Hindlimb muscle (tissue), 1 donor: ENCODE measurements around the gene SLIT3. TPM values are rescaled to one million over a fixed set of nuclear protein-coding genes. Genes with fewer than 3 reads are reported as not detected.

Source experiments
- DNase-seq: peaks from one replicate; pipeline ENCODE4 v3.0.0-alpha.2; 2013
- polyA plus RNA-seq: library from polyadenylated mRNA; unstranded; fragments of 120-200 nt; gene quantifications from one replicate; pipeline ENCODE4 v1.2.1, GENCODE V29; 2013; ENCODE audit not compliant: insufficient read length

Gene SLIT3
- polyA plus RNA-seq, 1 donor: 7.5 TPM

DNA sequence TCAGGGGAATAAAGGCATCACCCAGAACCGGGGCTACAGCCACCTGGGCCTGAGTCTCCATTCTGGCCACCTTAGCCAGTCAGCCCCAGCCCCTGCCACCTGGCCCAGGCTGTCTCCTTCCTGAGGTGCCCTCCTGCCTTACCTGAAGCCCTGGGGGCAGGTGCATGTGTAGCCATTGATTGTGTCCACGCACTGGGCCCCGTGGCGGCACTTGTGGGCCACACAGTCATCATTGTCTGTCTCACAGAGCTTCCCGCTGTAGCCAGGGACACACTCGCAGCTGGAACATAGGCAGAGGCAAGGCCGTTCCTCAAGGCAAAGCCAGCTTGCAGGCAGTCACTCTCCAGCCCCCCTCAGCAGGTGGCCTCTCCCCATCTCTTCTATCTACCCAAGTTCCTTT, 614.1 kb downstream of the SLIT3 start:
- DNase-seq: no peak

DNA sequence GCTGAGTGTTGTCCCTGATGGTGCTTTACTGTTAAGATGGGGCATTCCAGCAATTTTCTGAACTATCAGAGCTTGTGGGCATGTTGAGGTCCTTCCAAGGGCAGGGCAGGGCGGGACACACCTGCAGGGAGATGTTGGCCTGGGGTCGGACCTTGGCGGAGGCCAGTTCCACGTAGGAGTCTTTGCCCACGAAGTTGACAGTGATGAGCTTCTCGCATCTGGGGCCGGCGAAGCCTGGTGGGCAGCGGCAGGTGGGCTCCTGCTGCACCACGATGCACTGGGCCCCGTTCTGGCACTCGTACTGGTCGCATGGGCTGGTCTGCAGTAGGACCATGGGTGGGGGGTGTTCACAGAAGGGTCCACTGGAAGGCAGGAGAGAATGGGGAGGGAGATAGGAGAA, 615.4 kb downstream of the SLIT3 start:
- DNase-seq: no peak

GRCh38 chr5:168683927-168684295, 617.0 kb downstream of the SLIT3 start:
- DNase-seq: no peak

DNA sequence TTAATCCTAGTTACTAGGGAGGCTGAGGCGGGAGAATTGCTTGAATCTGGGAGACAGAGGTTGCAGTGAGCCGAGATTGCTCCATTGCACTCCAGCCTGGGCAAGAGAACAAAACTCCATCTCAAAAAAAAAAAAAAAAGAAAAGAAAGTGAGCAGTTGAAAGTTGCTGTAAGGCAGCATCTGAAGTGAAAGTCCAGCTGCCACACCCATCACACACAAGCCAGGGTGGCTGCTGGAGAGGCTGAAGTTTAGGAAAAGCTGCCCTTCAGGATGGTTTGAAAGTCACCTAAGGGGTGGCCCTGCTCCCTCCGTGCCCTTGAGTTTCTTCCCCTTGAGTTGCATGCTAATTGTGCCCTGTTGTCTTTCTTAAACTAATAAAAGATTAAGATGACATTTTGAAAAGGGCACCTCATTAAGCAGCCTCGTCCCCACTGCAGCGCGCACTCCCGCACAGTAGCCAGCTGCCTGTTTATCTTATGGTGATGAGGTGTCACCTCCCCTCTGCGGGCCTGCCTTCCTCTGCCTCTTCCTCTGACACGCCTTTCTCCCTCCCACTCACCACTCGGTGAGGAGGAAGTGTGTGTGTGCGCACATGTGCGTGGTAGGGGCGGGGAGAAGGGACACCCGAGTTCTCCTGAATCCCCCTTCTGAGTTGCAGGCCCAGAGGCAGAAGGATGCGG, 617.6 kb downstream of the SLIT3 start:
- no peak for DNase-seq

- no peak for DNase-seq
Measured at GRCh38 chr5:168681556-168682183, 619.3 kb downstream of the SLIT3 start.

- DNase-seq: no peak
Measured at GRCh38 chr5:168680395-168680794, 620.5 kb downstream of the SLIT3 start.

GRCh38 chr5:168679515-168679920, 621.4 kb downstream of the SLIT3 start:
- DNase-seq: peak; percentile 80

GRCh38 chr5:168676501-168676900, 624.4 kb downstream of the SLIT3 start:
- no peak for DNase-seq

DNA sequence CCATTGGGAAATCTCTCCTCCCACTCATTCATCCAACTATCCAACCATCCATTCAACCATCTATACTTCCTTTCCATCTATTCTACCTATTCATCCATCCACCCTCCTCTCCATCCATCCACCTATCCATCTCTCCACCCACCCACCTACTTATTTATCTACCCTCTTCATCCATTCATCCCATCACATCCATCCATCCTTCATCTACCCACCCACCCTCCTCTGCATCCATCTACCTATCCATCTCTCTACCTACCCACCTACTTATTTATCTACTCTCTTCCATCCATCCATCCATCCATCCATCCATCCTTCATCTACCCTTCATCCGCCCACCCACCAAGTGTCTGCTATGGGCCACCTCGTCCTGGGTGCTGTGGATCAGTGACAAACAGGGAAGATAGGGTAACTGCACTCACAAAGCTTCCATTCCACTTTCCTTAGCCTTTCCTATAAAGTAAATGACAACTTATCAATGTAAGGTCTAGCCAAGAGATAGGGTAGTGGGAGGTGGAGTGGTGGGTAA, 625.0 kb downstream of the SLIT3 start:
- DNase-seq: no peak

- no peak for DNase-seq
Measured at GRCh38 chr5:168674893-168675482, 626.0 kb downstream of the SLIT3 start.

DNA sequence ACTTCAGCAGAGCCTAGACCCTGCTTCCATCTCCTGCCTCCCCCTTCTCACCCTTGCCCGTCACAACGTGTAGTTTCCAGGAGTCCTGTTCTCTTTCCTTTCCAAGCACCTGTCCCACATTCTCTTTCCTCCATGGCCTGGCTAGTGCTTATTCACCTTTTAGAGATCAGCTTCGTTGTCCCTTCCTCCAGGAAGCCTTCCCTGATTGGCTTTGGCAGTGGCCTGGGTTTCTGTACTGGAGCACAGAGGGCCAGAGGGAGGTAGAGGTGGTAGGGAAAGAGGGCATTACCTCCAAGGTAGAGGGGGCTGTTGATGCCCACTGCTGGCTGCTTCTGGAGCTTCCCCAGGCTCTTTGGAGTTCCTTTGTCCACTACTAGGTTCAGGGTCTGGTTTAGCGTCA, 628.1 kb downstream of the SLIT3 start:
- DNase-seq: no peak

DNA sequence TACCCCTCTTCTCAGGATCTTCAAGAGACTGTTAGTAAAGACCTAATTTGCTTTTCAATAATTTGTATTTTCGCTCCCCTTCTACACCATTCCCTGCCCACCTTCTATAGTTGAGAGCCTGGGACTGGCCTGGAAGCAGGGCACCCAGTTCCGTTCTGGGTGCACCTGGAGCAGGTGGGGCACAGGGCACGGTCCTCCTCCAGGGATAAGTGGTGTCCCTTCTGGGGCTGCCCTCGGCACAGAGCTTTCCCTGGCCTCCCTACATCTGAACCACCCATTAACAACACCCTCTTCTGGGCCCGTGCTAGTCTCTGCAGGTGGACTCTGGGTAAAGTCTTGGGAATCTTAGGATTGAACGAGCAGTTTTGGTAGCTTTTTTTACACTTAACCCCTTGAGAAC, 628.9 kb downstream of the SLIT3 start:
- no peak for DNase-seq

GRCh38 chr5:168670881-168671575, 629.9 kb downstream of the SLIT3 start:
- DNase-seq: no peak

DNA sequence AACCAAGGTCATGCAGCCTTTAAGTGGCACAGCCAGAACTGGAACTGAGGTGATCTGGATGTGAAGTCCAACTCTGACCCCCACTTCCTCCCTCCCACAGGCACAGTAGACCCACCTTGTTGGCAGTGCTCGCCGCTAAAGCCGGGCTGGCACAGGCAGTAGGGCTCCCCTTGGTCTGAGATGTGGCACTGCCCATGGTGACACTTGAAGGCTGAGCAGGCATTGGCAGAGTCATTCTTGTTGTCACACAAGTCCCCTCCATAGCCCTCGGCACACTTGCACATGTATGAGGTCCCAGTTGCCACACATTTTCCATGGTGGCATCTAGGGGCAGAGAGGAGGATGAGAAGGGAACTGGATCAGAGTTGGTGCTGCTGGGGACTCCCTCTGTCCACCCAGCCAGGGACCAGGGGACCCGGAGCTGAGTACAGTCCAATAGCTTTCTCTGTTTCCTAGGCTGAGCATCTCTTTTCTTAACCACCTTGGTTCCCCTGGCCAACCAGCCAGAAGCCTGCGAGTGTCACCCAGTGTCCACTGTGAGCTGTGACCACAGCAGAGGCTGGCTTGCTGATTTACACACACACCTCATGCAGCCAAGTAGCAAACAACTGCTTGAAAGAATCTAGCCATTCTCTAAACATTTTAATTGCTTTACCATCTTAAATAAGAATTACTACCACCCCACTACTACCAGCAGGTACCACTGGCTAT, 631.1 kb downstream of the SLIT3 start:
- DNase-seq: no peak

DNA sequence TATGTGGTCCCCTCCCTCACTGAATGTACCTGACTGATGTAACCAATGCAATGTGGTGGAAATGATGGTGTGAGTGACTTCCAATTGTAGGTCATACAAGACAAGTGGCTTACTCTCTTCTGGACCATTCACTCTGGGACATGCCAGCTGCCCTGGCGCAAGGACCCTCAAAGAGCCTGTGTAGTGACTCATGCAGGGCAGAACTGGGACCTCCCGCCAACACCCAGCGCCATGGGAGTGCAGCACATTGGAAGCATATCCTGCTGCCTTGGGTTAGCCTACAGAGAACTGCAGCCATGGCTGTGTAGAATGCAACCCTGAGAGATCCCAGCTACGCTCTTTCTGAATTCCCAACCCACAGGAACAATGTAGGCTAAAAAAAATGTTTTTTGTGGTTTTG, 631.8 kb downstream of the SLIT3 start:
- DNase-seq: no peak

DNA sequence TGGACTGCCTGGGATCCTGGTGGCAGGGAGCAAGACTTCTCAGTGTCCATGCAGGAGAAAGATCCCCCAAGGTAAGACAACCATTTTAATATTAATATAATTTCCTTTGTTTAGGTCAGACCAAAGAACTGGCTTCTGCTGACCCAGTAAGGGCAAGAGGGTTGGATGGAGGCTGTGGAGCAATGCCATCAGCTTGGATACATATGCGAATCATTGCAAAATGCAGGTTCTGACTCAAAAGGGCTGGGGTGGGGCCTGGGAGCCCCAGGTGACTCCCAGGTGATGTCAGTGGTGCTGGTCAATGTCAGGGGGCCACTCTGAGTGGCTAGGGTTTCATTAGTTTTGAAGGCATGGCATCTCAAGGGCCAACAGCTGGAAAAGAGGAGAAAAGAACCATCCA, 632.9 kb downstream of the SLIT3 start:
- no peak for DNase-seq

DNA sequence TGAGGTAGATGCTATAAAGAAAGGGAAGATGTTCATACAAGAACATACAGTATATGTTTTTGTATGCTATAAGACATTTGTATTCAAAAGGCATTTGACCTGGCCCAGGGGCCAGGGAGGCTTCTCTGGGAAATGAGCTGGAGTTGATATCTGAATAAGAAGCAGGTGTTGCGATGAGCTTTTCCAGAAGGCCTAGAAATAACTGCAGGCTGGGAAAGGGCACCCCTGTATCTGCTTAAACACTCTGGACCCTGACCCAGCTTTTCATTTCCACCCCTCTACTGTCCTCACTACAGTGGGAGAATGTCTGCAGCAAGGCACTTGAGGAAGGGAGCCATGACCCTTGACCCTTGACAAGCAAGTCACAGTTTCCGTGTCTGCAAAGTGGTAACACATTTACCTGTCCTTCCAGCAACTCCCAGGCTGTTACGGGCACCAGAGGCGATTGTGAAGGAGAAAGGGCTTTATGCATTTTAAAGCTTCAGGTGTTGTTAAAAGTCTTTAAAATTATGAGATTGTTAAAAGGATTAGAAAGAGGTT, 633.6 kb downstream of the SLIT3 start:
- no peak for DNase-seq

DNA sequence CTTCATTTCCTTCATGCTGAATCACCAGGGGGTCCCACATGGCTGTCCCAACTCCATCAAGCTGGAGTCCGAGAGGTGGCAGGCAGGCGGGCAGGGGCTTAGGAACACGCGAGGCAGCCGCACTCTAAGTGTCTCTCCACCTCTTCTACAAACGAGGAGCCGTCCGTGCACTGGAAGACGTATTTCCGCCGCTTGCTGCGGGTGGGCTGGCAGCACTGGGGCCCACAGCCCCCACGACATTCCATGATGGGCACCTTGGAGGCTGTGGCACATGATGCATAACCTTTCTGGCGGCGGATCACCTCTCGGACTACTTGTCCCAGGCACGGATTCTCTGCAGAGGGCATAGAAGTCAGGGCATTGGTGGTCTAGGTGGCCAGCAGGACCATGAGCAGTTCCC, 634.6 kb downstream of the SLIT3 start:
- no peak for DNase-seq

GRCh38 chr5:168663276-168664004, 637.5 kb downstream of the SLIT3 start:
- DNase-seq: no peak

DNA sequence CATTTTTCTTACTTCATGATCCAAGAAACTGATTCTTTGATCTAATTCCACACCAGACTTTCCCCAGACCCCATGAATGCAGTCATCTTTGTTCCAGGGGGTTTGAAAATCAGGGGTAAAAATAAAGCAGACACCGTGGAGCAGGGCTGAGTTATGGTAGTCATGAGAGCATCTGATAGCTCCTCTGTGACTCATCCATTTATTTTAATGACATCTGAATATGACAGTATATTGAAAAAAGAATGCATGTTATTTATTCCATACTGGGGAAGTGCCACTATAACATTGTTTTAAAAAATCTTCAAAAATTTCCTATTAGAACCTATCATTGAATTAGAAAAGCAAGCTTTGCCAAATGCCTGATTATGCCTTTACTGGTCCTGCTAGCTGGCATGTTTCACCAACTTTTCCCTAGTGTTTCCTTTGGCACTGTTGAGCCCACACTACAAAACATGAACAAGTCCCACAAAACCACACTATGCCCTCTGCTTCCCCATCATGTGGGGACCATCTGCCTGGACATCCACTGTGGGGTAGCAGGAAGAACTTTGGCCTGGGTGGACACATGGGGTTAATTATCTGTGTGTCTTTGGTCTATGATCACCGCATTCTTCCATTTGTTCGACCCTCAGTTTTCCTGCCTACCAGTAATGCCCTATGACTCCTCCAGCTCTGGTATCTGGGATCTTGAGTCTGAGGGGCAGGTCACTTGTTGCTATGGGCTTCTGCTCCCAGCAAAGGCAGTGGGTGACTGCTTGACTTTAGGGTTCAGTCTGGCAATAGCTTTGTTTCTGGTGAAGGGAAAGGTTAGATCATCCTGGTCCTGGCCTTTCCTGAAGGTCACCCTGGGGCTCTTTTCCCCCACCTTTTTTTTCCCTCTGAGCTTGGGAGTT, 639.1 kb downstream of the SLIT3 start:
- no peak for DNase-seq

DNA sequence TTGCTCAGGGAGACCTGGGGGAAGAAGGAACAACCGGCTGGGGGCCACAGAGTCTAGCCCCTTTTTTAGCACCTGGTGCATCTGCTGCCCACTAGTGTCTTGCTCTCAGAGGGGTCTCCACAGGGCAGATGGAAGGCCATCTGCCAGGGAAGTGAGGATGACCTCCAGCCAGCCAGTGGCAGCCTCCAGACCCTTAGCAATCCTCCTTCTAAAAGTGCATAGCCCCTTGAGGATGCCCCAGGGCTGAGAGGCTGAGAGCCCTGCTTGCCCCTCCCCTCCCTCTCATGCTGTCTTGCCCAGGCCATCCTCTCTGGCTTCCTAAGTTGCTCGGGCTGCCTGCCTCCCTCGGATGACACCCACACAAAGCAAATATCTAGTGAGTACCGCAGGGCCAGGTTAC, 640.2 kb downstream of the SLIT3 start:
- DNase-seq: no peak
